Sigmoid colon (tissue), 4 donors: Measurements from ENCODE around the gene CIDEA.

Source experiments
- EP300 ChIP-seq, 4 donors: sonication (generic); formaldehyde crosslinking; IDR thresholded peaks; one replicate each; pipeline ENCODE4 v1.6.1; 2017; ENCODE audit warnings: antibody characterized with exemption in 4 of 4
- POLR2AphosphoS5 ChIP-seq, 4 donors: sonication (generic); formaldehyde crosslinking; IDR thresholded peaks; one replicate each; pipeline ENCODE4 v1.6.1; 2017; ENCODE audit warnings: antibody characterized with exemption in 4 of 4

DNA sequence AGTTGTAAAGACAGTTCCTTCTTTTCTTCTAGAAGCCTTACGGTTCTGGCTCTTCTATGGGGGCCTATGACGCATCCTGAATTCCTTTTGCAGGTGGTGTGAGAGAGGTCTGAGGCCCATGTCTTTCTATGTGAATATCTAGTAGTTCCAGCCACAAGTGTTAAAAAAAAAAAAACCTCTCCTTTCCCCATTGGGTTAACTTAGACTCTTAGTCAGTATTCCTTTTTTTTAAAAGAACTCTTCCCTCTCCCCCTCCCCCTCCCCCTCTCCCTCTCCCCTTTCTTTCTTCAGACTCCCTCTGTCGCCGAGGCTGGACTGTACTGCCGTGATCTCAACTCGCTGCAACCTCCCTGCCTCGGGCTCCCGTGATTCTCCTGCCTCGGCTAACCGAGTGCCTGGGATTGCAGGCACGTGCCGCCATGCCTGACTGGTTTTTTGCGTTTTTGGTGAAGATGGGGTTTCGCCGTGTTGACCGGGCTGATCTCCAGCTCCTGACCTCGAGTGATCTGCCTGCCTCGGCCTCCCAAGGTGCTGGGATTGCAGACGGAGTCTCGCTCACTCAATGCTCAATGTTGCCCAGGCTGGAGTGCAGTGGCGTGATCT lies 11.4 kb upstream of the CIDEA start:
- no peak for TF ChIP-seq POLR2AphosphoS5 (IDR thresholded peaks at IDR 0.05)
- TF ChIP-seq EP300 (IDR thresholded peaks at IDR 0.05) = no peak
